AG04450 (cell line): ENCODE measurements around the gene PRKCSH. TPM values are rescaled to one million over a fixed set of nuclear protein-coding genes. Genes with fewer than 3 reads are reported as not detected.
A peak's percentile ranks its signal among the peaks of the same experiment; 100 is the strongest.

Experiments
- CTCF ChIA-PET: fragments of 300-600, 350-600 bp; formaldehyde crosslinking; extraction: SDS; loops from one replicate; lab custom pipeline; 2022; ENCODE audit warnings: antibody characterized with exemption, inconsistent platforms; lab: Charles Lee
- POLR2A ChIA-PET: fragments of 350-600 bp; formaldehyde crosslinking; extraction: SDS; loops from one replicate; lab custom pipeline; 2021; ENCODE audit warnings: antibody characterized with exemption, inconsistent platforms; lab: Yijun Ruan, JAX
- DNase-seq: peaks from one replicate; pipeline ENCODE4 v3.0.0-alpha.2; 2011; ENCODE audit warnings: low read depth, low spot score
- H3K27ac ChIP-seq: one replicate; pipeline ENCODE4 v1.5.1; 2012; ENCODE audit warnings: low read depth, low read length, control low read depth
- H3K27me3 ChIP-seq: one replicate; pipeline ENCODE4 v1.6.0; 2012; ENCODE audit warnings: low read length; ENCODE audit not compliant: control insufficient read depth, insufficient read depth
- H3K4me3 ChIP-seq: 2 replicates; pipeline ENCODE4 v1.5.1; 2011; ENCODE audit warnings: mild to moderate bottlenecking, low read depth, low read length, control low read depth
- H3K9me3 ChIP-seq: 2 replicates; pipeline ENCODE4 v1.5.1; 2012; ENCODE audit warnings: low read length; ENCODE audit not compliant: control insufficient read depth, insufficient read depth
- polyA plus RNA-seq: library from polyadenylated mRNA; depleted of rRNA; stranded (reverse); fragments of >200 nt; gene quantifications from 2 replicates; pipeline ENCODE4 v1.2.3, GENCODE V29; 2011
- TF ChIP-seq, protein P1 (sequence below): IDR thresholded peaks from 2 replicates; pipeline ENCODE4 v1.5.1; 2011; ENCODE audit warnings: low read depth, low read length, control low read depth, inconsistent platforms

The PRKCSH gene
- polyA plus RNA-seq, 1 experiment, result 125 TPM

GRCh38 chr19:11446652-11447301, 11.3 kb downstream of the PRKCSH start:
- Histone ChIP-seq H3K4me3 (no peak overlapping the region), H3K9me3 (no peaks in the 10 kb centered on the region; the same call in 1 of the 2 replicates), H3K27me3 (no peaks in the 10 kb centered on the region), H3K27ac (no peak overlapping the region)
- TF ChIP-seq, protein P1, sequence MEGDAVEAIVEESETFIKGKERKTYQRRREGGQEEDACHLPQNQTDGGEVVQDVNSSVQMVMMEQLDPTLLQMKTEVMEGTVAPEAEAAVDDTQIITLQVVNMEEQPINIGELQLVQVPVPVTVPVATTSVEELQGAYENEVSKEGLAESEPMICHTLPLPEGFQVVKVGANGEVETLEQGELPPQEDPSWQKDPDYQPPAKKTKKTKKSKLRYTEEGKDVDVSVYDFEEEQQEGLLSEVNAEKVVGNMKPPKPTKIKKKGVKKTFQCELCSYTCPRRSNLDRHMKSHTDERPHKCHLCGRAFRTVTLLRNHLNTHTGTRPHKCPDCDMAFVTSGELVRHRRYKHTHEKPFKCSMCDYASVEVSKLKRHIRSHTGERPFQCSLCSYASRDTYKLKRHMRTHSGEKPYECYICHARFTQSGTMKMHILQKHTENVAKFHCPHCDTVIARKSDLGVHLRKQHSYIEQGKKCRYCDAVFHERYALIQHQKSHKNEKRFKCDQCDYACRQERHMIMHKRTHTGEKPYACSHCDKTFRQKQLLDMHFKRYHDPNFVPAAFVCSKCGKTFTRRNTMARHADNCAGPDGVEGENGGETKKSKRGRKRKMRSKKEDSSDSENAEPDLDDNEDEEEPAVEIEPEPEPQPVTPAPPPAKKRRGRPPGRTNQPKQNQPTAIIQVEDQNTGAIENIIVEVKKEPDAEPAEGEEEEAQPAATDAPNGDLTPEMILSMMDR, result peak; percentile 74
- ChIA-PET CTCF (interaction anchor here (0.5 to 2.0 kb wide), 11 partner anchors 10 to 156 kb away, joined by 3 to 16 read pairs (median 5); partner anchors contain the start of gene PRKCSH), POLR2A (no interaction called here)
- DNase-seq, result no peak

DNA sequence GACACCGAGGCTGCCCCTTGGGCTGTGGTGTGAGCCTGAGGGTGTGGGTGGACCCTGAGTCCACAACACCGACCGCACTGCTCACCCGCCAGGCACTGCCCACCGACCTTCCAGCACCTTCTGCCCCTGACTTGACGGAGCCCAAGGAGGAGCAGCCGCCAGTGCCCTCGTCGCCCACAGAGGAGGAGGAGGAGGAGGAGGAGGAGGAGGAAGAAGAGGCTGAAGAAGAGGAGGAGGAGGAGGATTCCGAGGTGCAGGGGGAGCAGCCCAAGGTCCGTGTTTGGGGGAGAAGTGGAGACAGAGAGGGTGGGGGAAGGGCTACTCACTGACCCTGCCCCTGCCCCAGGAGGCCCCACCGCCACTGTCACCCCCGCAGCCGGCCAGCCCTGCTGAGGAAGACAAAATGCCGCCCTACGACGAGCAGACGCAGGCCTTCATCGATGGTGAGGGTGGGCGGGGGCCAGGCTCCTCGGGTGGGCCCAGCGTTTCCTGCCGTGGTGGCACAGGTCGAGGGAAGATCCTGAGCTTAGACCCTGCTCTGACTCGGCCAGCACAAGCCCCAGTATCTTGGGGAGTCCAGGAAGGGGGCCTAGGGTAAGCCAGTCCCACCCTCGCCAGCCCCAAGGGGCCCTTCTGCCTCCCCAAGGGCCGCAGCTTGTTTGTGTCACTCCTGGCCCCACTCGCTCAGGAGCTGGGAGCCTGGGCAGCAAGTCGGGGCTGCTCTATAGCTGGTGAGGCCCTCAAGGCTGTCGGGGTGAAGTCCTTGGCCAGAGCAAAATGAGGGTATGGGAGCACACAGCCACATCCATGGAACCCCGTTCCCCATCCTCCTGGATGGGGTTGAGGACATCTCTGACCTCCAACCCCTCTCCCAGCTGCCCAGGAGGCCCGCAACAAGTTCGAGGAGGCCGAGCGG, 12.2 kb downstream of the PRKCSH start:
- no peak overlapping the region for H3K27ac ChIP-seq
- DNase-seq, result no peak
- TF ChIP-seq, protein P1, result no peak
- ChIA-PET POLR2A (no interaction called here), CTCF (interaction anchor here (0.5 to 1.6 kb wide), 6 partner anchors 10 to 204 kb away, joined by 3 to 10 read pairs (median 5); no protein-coding TSS in a partner anchor)
- H3K4me3 ChIP-seq, result no peak overlapping the region
- no peaks in the 10 kb centered on the region; the same call in 1 of the 2 replicates for H3K9me3 ChIP-seq
- no peaks in the 10 kb centered on the region for H3K27me3 ChIP-seq

DNA sequence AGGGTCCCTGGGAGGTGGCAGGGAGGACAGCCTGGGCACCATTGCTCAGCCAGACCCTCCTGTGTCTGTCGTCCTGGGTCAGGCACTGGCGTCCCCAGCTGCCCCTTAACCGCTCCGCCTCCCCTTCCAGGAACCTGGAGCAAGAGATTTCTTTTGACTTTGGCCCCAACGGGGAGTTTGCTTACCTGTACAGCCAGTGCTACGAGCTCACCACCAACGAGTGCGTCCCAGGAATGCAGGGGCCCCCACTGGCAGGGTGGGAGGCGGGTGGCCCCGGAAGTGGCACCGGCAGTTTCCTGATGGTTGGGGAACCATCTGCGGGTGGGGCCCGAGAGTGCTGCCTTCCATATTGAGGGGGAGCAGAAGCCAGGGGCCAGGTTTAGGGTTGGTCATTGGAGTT, 13.0 kb downstream of the PRKCSH start:
- DNase-seq, result no peak
- Histone ChIP-seq H3K27me3 (no peaks in the 10 kb centered on the region), H3K4me3 (no peak overlapping the region), H3K27ac (no peak overlapping the region), H3K9me3 (no peaks in the 10 kb centered on the region; the same call in 1 of the 2 replicates)
- CTCF ChIA-PET, result interaction anchor here (0.9 to 1.6 kb wide), 2 partner anchors 154 to 205 kb away, joined by 6 to 10 read pairs; no protein-coding TSS in a partner anchor
- POLR2A ChIA-PET, result no interaction called here
- TF ChIP-seq, protein P1, result no peak

DNA sequence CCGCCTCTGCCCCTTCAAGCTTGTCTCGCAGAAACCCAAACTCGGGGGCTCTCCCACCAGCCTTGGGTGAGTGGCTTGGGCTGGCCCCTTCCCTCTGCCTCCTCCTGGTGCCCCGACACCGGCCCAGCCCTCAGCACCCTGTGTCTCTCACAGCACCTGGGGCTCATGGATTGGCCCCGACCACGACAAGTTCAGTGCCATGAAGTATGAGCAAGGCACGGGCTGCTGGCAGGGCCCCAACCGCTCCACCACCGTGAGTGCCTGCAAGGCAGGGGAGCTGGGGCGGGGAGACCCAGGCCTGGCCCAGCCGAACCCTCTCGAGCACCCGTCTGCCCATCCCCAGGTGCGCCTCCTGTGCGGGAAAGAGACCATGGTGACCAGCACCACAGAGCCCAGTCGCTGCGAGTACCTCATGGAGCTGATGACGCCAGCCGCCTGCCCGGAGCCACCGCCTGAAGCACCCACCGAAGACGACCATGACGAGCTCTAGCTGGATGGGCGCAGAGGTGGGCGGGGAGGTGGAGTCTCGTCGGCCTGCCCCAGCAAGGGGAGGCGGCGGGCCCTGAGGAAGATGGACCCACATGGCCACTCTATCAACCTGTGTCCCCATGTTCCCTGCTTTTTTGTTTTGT, 13.6 kb downstream of the PRKCSH start:
- DNase-seq, result no peak
- Histone ChIP-seq H3K9me3 (no peaks in the 10 kb centered on the region; the same call in 1 of the 2 replicates), H3K27me3 (no peaks in the 10 kb centered on the region), H3K4me3 (no peak overlapping the region), H3K27ac (no peak overlapping the region)
- ChIA-PET POLR2A (no interaction called here), CTCF (no interaction called here)
- TF ChIP-seq, protein P1, result no peak
